Measurements from ENCODE around the gene C19orf81.

DNA sequence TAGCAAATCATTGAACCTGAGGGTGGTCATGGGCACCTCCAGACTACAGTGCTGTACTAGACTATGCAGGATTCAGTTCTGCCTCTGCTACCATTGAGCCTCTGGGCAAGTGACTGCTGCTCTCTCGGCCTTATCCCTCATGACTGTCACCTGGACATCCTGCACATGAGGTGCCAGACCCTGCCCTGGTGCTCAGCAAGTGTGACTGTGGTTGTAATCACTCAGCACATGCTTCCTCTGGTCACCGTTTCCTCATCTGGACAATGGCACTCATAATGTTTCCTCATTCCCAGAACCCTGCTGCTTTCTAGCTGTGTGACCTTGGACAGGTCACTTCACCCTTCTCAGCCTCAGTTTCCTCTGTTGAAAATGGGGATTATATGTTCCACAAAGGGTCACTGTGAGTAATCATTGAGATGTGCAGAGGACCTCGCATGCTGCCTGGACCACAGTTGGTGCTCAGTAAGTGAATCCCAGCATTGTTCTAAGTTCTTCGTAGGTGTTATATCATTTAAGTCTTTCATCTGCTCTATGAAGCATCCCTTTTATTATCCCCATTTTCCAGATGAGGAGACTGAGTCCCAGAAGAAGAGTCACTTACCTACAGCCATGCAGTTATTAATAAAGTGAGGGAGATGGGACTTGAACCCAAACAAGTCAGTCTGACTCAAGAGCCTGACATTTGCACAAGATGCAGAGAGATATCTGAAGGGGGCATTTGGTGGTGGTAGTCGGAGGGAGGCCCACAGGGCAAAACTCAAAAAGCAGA, 12.7 kb upstream of the C19orf81 start:
- TF ChIP-seq, protein P1, sequence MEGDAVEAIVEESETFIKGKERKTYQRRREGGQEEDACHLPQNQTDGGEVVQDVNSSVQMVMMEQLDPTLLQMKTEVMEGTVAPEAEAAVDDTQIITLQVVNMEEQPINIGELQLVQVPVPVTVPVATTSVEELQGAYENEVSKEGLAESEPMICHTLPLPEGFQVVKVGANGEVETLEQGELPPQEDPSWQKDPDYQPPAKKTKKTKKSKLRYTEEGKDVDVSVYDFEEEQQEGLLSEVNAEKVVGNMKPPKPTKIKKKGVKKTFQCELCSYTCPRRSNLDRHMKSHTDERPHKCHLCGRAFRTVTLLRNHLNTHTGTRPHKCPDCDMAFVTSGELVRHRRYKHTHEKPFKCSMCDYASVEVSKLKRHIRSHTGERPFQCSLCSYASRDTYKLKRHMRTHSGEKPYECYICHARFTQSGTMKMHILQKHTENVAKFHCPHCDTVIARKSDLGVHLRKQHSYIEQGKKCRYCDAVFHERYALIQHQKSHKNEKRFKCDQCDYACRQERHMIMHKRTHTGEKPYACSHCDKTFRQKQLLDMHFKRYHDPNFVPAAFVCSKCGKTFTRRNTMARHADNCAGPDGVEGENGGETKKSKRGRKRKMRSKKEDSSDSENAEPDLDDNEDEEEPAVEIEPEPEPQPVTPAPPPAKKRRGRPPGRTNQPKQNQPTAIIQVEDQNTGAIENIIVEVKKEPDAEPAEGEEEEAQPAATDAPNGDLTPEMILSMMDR (IDR thresholded peaks at IDR 0.05; ENCODE audit: low read length) = no peak
- no peak for TF ChIP-seq EZH2 (IDR thresholded peaks at IDR 0.05; ENCODE audit: borderline replicate concordance, low read length)
